ENCODE data around the gene MAP2K7. TPM values are rescaled to one million over a fixed set of nuclear protein-coding genes. Genes with fewer than 3 reads are reported as not detected.

MAP2K7 gene
- total and polyA plus RNA-seq, 7 donors: 12.5 to 27.8 (median 16.5) TPM

DNA sequence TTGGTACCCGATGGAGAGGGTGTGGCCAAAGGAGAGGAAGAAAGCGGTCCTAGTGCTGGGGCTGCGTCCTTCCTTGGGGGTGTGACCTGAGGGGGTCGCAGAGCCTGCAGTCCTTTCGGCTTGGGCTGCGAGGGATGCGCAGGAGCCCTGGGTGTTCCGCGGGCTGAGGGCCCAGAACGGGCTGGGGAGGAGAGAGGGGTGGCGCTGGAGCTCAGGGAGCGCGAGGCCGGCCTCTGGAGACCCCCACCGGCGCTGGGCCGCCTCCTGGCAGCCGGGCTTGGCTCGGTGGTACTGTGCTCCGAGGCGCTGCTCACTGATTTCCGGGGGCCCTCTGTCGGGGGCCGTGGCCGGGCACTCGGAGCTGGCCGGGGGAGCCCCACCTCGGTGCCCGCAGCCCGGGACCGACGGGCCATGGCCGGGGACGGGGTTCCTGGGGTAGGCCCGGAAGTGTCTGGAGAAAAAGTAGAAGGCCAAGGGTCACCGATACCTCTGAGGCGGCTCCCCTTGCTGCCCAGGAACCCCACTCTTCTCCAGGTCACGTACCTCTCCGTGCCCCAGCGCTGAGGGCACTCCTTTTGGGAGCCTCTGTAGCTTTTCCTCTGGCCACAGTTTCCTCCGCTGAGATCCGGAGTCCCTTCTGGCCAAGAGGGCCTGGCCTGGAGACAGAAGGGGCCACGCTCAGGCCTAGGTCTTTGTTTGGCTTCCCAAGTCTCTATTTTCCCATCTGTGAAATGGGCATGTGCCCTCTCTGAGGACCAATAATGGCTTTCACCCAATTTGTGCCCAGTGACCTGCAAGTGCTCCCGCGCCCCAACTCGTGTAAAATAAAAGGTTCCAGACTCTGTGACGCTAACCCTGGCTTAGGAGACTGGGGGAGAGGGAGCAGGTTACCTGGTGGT is 31.1 kb upstream of the MAP2K7 start:
- WGBS, 2 donors: 54 to 57% methylated on average over 47 of the region's 47 CpGs
- TF ChIP-seq POLR2AphosphoS5 (IDR thresholded peaks at IDR 0.05) (no peak), POLR2A (IDR thresholded peaks at IDR 0.05) (no peak), EP300 (IDR thresholded peaks at IDR 0.05) (no peak)
- TF ChIP-seq, protein P1, sequence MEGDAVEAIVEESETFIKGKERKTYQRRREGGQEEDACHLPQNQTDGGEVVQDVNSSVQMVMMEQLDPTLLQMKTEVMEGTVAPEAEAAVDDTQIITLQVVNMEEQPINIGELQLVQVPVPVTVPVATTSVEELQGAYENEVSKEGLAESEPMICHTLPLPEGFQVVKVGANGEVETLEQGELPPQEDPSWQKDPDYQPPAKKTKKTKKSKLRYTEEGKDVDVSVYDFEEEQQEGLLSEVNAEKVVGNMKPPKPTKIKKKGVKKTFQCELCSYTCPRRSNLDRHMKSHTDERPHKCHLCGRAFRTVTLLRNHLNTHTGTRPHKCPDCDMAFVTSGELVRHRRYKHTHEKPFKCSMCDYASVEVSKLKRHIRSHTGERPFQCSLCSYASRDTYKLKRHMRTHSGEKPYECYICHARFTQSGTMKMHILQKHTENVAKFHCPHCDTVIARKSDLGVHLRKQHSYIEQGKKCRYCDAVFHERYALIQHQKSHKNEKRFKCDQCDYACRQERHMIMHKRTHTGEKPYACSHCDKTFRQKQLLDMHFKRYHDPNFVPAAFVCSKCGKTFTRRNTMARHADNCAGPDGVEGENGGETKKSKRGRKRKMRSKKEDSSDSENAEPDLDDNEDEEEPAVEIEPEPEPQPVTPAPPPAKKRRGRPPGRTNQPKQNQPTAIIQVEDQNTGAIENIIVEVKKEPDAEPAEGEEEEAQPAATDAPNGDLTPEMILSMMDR (IDR thresholded peaks at IDR 0.05): no peak
- Histone ChIP-seq H3K36me3 (no peaks in the 10 kb centered on the region), H3K9me3 (no peaks in the 10 kb centered on the region), H3K27me3 (peaks cover 33 to 57% (median 56%) of the 10 kb centered on the region in 3 donors), H3K4me1 (peaks cover 0 to 55% (median 48%) of the 10 kb centered on the region in 4 donors), H3K27ac (no peak overlapping the region), H3K4me3 (peak overlapping the region in 2 of 4 donors; percentile 12 to 26)
- DNase-seq: no peak
- intact Hi-C loops (cut with DNase I): no loop called here

DNA sequence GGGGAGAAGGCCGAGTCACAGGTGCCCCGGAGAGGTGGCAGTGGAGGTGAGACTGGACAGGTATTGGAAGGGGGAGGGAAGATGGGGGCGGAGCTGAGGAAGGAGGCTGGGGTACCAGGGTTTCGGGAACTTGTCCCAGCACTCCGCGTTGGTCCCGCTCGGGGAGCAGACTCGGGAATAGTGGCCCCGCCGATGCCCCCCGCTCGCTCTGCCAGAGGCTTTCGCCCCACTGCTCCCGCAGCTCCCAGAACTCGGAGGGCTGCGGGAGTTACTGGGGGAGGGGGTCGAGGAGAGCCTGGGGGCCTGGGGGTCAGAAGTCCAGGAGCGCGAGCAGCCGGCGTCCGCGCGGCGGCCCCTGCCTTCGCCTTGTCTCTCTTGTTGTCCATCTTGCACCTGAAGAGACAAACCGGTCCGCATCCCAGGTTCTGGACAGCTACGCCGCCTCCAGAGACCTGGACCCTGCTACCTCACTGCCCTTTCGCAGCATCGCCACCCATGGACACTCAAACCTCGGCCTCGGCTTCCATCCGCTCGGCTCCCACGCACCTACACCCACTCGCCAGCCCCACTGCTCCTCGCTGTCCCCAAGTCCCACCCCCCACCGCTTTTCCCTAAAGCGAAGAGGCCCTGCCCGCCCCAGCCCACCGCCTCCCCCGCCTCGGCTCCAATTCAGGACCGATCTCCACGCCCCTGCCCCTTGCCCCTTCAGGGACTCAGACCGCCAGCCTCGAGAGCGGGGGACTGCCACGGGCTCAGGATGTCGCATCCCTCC is 30.2 kb upstream of the MAP2K7 start:
- TF ChIP-seq, protein P1 (IDR thresholded peaks at IDR 0.05): no peak
- TF ChIP-seq POLR2A (IDR thresholded peaks at IDR 0.05) (no peak), POLR2AphosphoS5 (IDR thresholded peaks at IDR 0.05) (no peak), EP300 (IDR thresholded peaks at IDR 0.05) (no peak)
- WGBS, 2 donors: 18 to 19% methylated on average over 53 of the region's 53 CpGs
- H3K27ac ChIP-seq: no peak overlapping the region
- H3K4me3 ChIP-seq: peak overlapping the region in 3 of 4 donors; percentile 5 to 32 (median 31)
- no peak for DNase-seq
- no peaks in the 10 kb centered on the region for H3K9me3 ChIP-seq
- no peaks in the 10 kb centered on the region for H3K36me3 ChIP-seq
- H3K4me1 ChIP-seq: peaks cover 0 to 52% (median 44%) of the 10 kb centered on the region in 4 donors
- peaks cover 25 to 48% (median 46%) of the 10 kb centered on the region in 3 donors for H3K27me3 ChIP-seq
- intact Hi-C loops (cut with DNase I): no loop called here

DNA sequence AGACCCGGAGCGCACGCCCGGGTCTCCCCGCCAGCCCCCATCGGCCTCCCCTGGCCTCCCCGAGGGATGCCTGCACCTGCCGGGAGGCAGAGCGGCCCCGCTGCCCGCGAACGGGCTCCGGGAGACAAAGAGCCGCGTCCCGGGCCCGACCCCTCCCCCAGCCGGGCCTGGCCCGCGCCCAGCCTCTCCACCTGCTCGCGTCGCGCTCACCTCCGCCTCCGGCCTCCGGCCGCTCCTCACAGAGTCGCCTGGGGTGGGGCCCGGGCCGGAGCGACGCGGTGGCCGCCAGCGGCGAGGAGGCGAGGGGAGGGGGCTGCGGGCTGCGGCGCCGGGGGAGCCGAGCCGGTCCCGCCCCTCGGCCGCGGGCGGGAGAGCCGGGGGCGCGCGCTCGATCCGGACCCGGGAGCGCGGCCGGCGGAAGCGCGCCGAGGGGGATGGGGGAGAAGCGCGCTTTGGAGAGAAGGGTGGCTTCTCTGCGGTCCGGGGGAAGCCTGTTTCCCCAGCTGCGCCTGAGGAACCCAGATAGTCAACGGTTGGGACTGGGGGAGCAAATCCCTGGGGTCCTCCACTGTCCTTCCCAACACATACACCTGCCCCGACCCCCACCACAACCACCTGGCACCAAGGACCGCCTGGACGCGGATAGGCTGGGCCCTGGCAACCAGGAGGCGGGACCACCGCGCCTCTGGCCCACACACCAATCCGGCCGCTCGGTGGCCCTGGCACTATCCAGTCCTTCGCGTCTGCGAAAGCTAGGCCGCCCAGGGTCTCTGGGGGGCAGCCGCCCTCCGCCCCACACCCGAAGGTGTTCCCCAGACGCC is 29.4 kb upstream of the MAP2K7 start, which contains the start of gene PRR36:
Gene PRR36, minus strand, starts transcription at position 315 of the 821 bp plus-strand sequence. CDS start 701 bp downstream, outside the sequence.
- H3K27ac ChIP-seq: no peak within 1 kb of the TSS

More for the DNA sequence above, 29.4 kb upstream of the MAP2K7 start, which contains the start of gene PRR36:
- no peak for DNase-seq
- TF ChIP-seq POLR2A (IDR thresholded peaks at IDR 0.05): no peak
- no peak for TF ChIP-seq POLR2AphosphoS5 (IDR thresholded peaks at IDR 0.05)
- TF ChIP-seq EP300 (IDR thresholded peaks at IDR 0.05): no peak
- TF ChIP-seq, protein P1 (IDR thresholded peaks at IDR 0.05): no peak
- intact Hi-C loops (cut with DNase I): no loop called here
- Histone ChIP-seq H3K27me3 (peaks cover 25 to 45% (median 43%) of the 10 kb centered on the region in 3 donors), H3K4me3 (peak within 1 kb of the TSS in 3 of 4 donors; percentile 5 to 32 (median 31)), H3K9me3 (no peaks in the 10 kb centered on the region), H3K36me3 (no peaks in the 10 kb centered on the region), H3K4me1 (peaks cover 0 to 44% (median 36%) of the 10 kb centered on the region in 4 donors)
- WGBS, 2 donors: 1 to 2% methylated on average over 88 of the region's 88 CpGs
